Anterior cingulate cortex (tissue), 58 donors: ENCODE data around the gene HIVEP1.
A peak's percentile ranks its signal among the peaks of the same experiment; 100 is the strongest.

Source experiments
- DNase-seq, 58 donors: peaks; one replicate each; lab custom pipeline; 2025; lab: John Stamatoyannopoulos, UW

HIVEP1 gene

DNA sequence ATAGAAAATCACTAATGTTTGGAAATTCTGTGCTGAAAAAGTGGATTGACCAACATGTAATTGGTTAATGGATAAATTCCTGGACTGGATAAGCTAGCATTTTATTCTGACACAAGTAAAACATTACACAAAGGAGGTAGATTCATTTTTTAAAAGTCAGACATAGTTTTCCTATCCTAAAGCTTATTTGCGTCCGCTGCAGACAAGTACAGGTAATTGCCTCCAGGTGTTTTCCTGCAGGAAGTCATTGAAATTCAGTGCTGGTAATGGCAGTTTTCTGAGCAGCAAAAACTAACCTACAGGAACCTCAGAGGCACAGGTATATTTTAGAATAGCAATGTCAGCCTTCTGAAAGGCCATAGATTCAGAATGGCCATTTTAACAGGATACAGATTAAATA is 20.0 kb upstream of the HIVEP1 start:
- no peak for DNase-seq

DNA sequence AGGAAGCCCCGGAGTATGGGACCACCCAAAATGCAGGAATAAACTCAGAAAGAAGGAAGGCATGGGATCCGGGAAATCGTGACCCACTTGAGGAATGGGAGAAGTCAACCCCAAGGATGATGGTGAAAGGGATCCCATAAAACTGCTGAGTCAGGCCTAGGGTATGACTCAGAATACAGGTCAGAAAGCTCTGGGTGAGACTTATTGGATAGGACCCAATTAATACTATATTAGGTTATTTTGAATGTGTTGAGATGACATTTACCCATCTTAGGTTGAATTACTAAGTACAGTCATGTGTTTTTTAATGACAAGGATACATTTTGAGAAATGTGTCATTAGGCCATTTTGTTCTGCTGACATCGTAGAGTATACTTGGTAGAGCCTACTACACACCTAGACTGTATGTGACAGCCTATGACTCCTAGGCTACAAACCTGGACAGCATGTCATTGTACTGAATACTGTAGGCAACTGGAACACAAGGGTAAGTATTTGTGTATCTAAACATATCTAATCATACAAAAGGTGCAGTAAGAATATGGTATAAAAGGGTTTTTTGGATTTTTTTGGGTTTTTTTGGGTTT is 17.1 kb upstream of the HIVEP1 start:
- DNase-seq = no peak

DNA sequence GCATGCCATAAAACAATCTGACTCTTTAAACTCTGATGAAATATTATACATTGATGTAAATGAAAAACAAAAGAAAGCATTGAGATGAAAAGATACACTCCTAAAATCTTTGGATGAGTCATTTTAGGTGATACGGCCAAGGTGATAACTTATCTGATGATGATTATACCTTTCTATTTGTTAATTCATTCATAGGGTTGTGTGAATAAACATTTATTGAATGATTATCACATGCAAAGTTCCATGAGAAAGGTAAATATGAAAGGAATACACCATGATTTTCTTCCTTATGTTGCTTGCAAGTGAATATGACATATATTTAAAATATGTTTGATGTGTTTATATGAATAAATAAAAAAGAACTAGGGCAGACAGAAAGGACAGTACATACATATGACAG is 15.4 kb upstream of the HIVEP1 start:
- no peak for DNase-seq

DNA sequence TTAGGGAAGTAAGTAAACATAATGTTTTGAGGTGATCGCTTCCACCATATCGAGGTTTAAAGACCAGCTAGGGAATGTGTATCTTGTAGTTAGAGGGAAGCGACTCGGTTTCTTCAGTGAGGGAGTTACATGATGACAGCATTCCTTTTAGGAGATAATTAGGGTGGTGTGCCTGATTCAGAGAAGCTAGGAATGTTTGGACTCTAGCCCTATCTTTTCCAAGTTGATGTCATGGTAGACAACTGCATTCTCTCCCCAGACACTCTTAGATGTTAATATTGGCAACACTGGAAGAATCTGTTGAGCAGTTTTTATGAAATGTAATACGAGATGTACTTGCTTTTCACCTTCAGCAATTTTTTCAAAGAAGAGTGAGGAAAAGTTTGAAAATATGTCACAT is 12.9 kb upstream of the HIVEP1 start:
- DNase-seq = no peak

DNA sequence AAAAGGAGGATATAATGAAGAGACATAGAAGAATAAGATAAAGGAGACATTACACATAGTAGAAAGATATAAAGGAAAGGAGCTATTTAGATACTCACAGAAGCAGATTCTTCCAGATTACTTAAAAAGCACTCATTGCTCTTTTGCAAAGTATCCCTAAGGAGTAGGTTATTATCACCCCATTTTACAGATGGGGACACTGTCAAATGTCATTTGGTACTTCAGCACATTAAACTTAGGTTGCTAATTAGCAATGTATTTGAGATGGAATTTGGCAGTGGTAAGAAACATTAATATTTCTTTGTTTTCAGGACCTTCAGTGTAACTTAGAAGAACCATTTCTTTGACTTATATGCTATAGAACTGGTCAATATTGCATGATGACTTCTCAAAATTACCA is 11.9 kb upstream of the HIVEP1 start:
- no peak for DNase-seq

DNA sequence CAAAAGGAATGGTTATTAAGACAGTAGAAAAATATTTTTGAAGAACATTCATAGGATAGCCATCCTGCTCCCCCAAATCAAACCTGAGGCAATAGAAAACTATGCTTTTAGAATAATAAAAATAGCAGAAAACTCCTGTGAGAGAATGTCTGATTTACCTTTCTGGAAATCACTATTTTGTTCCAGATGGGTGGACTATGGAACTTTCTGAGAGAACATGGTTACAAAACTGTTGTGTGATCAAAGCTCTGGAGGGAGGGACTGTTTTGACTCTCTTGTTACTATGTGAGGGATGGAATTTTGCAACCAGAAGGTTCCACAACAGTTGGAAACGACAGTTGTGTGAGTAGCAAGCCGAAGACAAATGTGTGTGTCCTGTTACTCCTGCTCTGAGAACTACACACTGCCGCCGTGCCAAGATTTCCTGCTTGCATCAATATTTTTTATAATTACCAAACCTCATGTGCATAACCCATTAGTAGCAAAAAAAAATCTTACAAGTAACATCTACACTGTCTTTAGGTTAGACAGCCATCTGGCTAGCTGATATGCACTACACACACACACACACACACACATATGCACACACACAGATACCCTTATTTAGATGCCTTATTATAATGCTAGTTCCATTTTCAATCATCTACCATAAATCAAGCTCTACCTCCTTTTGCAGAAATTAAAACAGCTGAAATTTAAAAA is 11.0 kb upstream of the HIVEP1 start:
- no peak for DNase-seq

DNA sequence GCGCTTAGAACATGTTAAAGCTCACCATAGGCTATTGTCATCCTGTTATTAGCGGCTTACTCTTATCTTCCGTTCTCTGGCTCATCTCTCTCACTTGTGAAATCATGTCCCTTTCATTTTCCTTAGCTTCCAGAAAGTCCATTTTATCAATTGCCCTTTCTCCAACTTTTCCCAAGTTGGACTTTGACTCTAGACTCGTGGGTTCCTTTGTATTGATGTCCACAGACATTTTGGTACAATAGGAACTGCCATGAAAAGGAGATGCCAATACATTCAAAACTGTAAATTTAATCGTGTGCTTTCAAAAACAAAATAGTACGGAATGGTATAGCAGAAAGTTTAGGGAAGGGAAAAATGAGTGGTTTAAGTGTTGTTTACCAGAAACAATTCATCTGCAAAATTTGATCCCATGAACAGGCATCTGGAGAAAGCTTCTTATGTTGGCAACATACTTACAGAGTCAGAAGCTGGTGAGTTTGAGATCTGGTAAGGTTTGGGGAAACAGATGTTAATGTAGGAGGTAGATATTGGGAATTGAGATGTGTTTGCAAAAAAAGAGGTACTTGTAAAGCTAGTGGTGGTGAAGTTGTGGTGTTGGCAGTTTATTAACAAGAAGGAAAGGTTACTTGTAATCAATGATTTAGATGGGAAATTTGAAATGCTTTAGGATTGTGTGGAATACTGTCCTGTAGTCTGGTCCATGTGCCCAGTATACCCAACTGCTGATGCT is 10.2 kb upstream of the HIVEP1 start:
- no peak for DNase-seq

DNA sequence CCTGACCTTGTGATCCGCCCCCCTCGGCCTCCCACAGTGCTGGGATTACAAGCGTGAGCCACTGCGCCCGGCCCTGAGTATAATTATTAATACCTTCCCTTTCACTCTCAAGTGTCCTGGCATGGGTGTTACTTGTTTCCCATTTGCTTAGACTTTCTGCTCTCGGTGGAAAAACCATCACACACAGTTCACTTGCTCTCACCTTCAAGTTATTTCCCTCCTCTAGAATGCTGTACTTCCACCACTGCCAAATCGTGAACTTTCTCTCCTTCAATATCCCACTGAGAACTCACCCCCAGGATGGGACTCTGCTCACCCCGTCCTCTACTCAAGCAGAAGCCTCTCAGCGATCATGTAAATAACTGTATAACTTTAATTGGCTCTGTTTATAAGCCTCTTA is 4.6 kb upstream of the HIVEP1 start:
- DNase-seq = no peak

DNA sequence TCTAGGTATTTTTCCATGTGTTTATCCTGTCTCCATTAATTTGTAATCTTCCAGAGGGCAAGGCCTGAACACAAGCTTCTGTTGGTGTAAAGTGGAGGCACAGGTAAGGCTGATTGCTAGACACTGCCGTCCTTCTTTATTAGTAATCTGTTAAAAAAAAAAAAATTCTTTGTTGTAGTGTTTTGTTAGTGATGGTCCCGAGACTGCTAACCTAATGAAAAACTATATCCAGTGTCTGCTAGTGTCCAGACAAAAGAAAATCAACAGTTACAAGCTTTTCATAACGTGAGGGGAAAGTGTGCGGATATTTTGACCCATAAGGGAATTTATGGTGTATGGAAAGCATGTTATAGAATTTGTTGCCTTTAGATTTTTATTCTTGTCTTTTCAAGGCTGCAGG is 4.2 kb upstream of the HIVEP1 start:
- DNase-seq = no peak

DNA sequence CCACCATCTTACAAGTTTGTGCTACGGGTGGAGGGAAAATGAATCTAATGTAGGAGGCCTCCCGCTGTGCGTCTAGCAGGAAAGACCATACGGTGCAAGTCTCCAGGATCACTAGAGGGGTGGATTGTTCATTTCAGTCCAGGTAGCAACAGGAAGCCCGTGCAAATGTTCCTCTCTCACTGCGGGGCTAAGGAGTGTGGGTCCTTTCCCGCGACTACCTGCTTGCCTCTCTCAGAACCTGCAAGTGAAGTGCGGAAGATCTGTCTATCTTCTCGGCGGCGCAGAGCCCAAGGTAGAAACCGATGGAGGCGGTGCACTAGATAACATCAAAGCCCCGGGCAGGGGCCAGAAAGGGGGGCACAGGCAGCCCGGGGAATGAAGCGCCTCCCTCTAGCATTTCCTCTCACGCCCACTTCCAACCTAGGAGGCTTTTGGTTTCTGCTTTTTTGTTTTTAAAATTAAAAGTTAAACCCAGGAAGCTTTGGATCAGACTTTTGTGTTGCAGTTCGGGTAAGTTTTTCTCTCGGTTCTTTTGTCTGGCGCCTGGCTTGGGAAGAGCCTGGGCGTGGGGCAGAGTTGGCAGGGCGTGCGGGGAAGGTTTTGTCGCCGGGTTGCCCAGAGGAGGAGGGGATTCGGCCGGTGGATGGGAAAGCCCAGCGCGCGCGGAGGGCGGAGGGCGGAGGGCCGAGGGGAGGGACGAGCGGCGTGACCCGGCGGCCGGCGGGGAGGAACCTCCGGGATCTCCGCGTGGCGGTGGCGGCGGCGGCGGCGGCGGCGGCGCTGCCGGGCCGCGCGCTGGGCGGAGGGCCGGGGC is 3.5 kb upstream of the HIVEP1 start:
- DNase-seq = peak in 57 of 58 donors; percentile 10 to 81 (median 61)

DNA sequence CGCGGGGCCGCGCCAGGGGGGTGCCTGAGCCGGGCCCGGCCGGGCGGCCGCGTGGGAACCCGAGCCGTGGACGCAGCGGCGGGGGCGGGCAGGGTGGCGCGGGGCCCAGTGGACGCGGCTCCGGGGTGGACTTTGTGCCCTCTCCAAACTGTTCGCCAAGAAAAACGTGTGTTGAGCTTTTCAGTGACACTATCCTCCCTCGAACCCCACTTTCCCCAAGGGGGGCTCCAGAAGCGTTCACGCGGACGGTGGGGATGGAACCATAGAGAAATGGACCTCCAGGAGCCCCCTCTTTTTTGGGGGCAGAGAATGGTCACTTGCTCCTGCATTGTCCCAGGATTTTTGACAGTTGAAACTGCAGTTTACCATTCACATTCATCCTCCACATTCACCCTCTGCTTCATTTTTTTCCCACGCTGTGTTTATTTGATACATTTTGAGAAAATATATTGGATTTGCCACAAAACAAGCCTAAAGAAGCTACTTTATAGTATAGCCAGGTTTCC is 2.9 kb upstream of the HIVEP1 start:
- peak in 7 of 58 donors; percentile 39 to 63 (median 50) for DNase-seq

DNA sequence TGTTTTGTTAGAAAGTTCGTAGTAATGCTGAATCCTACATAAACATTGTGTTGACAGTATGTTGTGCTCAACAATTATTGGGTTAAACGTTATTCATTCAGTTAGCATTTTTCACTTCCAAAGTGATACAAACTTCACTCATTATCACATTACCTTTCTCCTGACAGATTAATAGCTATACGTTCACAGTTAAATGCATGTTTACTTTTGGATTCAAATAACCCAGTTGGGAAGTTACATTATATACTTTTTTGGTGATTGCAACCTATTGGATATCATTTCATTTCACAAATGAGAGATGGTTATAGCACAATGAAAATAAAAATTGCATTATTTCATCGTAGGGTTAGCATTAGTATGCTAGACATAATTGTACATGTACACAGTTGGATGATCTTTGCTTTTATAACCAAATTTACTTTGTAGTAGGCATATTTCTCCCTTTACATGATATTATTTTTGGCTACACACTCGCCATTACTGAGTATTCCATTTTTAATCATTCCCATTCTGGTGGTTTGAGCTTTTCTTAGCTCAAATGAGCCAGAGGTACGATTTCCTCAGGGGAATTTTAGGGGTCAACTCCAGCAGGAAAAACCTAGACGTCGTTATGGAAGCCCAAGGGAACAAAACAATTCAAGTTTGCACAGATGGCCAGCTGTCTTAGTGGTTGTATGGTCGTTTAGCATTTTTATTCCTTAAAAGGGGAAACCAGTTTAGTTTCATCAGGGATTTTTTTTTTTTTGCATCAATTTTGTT is 2.1 kb upstream of the HIVEP1 start:
- DNase-seq = no peak

DNA sequence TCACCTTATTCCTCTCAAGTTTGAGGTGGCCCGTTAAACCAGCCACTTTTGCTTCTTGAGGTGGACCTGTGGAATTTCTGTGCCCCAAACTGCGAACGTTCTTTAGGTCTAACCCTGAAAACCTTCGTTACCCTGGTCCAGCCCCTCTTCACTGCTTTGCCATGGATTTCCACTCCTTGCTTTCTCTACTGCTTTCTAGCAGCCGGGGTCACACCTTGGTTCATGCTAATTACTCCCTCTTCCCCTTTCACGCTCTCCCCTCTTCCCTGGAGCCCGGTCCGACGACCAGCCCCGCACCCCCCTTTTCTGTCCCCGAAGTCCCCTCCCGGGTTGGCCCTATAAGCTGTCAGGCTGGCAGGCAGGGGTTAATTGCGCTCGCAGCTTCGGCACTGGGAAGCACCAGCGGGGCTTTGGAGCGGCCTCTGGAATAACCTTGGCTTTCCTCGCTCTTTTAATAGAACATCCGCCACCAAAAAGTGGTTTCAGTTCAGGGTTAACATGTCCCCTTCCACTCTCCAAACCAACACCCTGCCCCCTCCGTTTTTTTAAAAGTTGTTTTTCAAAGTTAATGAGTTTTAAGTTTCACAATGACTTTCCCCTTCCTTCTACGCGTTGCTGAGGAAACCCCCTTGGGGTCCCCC is 1.4 kb upstream of the HIVEP1 start:
- peak in 52 of 58 donors; percentile 28 to 88 (median 66) for DNase-seq

DNA sequence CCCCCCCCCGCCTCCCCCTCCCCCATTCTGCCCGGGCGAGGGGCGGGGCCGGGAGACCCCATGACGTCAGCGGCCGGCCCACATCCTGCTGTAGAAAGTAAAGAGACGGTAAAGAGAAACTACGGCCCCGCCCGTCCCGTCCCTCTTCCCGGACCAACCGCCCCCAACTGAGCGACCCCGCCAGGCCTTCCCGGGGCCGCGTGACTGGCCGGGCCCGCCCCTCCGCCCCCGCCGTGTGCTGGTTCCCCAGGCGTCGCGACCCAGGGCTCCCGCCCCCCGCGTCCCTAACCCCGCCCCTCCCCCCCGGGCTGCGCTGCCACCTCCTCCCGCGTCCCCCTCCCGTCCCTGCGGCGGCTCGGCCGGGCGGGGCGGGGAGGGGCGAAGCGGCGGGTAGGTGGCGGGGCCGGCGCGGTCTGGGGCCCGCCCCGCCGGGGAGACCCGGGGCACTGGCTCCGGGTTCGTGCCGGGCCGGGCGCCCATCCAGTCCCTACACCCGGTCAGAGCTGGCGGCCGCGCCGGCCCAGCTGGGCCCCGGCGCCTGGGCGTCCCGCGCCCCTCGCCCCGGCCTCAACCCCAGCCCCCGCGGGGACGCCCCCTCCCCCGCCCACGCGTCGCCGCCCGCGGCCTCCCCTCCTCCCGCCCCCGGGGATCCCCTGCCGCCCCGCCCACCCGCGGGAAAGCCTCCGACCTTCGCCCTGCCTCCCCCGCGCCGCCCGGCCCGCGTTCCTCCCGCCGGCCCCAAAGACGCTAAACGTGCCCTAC is 655 bp upstream of the HIVEP1 start:
- DNase-seq = peak in 57 of 58 donors; percentile 61 to 96 (median 89)

DNA sequence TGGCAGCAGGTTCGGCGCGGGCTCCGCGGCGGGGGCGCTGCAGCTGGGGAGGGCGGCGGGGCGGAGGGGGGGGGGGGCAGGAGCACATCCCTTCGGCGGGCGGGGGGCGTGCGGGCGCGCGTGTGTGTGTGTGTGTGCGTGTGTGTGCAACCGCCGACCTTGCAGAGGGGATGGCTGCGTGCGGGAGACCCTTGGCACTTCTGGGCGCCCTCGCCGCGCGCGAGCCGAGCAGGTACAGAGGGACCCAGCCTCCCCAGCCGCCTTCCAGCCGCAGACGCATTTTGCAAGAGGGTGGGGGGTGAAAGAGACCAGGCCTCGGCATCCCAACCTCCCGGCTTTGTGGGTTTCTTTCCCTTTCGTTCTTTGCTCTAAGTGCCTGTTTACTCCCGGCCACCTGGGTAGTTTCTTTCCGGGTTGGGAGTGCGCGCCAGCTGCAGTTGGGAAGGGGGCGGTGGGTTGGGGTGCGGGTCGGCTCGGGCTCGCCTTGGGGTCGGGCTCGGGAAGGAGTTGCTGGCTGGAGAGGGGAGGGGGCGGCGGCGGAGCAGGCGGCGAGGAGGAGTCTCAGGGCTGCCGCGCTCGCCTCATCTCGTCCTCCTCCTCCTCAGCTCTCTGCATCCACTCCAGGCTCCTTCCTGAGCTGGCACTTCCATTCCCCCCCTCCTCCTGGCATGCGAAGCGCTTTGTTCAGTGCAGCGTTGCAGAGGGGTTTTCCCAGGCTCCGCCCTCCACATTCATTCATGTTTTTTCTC is 620 bp downstream of the HIVEP1 start:
- peak in 57 of 58 donors; percentile 26 to 84 (median 64) for DNase-seq

DNA sequence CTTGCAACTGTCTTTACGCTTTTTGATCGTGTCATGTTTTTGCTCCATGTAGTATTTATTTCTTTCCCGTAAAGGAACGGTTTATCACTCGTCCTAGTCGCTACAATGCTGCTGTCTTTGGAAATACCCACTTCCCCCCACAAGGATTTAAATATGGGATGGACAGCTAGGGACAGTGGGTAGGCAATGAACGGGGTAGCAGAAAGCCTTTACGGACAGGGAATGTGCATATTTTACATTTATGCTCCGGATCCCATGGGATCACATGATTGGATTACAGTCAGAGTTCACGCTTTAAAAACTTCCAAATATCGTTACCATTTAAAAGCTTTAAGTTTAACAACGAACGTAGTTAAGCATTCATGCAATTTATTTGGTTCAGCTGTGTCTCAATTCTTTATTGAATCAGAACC is 1.2 kb downstream of the HIVEP1 start:
- DNase-seq = no peak

DNA sequence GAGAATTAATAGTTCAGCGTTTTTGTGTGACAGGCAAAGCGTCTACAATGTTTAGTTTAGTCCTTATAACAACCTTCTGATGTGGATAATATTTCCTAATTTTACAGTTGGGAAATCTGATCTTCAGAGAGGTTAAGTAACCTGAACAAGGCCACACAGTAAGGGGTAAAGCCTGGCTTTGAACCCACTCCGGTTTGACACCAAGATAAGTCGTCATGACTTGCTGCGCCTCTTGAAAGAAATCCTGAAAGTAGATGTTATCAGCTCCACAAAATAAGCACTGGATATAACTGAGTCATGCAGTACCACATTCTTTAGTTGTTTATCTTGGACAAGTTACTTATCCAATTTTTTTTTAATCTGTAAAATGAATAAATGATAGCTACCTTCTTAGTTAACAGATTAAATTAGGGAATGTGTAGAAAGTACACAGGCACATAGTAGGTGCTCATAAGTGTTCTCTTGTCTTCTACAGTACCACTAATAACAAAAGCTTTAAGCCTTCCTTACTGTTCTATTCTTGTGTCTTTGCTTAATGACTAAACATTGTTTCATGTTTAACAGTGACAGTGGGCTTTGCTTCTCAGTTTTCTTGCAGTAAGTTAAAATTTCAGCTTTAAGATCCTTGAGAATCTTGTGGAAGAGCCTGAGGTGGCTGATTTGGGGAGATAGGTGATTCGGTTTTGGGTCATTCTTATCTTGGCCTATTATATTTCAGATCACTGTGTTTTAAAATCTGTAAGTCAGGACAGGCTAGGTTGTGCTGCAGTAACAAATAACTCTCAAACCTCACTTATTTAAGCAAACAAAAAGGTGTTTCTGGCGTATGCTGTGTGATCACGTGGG is 2.1 kb downstream of the HIVEP1 start:
- DNase-seq = no peak
